Adrenal gland (tissue), 12 donors: Measurements from ENCODE around the gene IFT27. TPM values are rescaled to one million over a fixed set of nuclear protein-coding genes. Genes with fewer than 3 reads are reported as not detected.

ENCODE experiments used
- DNase-seq, 7 donors: peaks; one replicate each; pipeline ENCODE4 v3.0.0-alpha.2; 2019 to 2020
- H3K27ac ChIP-seq, 5 donors: fragments of 200-600 bp; sonication (generic) in 4 of 5; 1 replicate in 3 of 5; 2 replicates in 2 of 5; pipeline versions ENCODE4 v1.5.1 to v1.8.0; 2016 to 2020; ENCODE audit warnings: mild to moderate bottlenecking in 1 of 5
- H3K27me3 ChIP-seq: fragments of 200-600 bp; 2 replicates; pipeline ENCODE4 v1.8.0; 2021
- H3K36me3 ChIP-seq, 2 donors: fragments of 200-600 bp; replicated peaks in 1 of 2; 1 replicate in 1 of 2; 2 replicates in 1 of 2; pipeline versions ENCODE4 v1.5.1 to v1.8.0; 2018 to 2022
- H3K4me1 ChIP-seq, 2 donors: fragments of 200-600 bp; replicated peaks in 1 of 2; 1 replicate in 1 of 2; 2 replicates in 1 of 2; pipeline versions ENCODE4 v1.5.1 to v1.8.0; 2018 to 2021
- H3K4me3 ChIP-seq, 4 donors: fragments of 200-600 bp; sonication (generic) in 3 of 4; one replicate each; pipeline ENCODE4 v1.5.1; 2016 to 2018
- H3K9me3 ChIP-seq, 3 donors: fragments of 200-600 bp; sonication (generic) in 1 of 3; replicated peaks in 1 of 3; 1 replicate in 2 of 3; 2 replicates in 1 of 3; pipeline versions ENCODE4 v1.5.1 to v1.8.0; 2016 to 2021
- POLR2A ChIP-seq, 2 donors: fragments of 450-650 bp; IDR thresholded peaks; one replicate each; pipeline ENCODE4 v1.6.1; 2017; ENCODE audit warnings: antibody characterized with exemption in 2 of 2, mild to moderate bottlenecking in 2 of 2, moderate library complexity in 1 of 2
- WGBS, 4 donors: extraction: QIAGEN DNeasy Blood & Tissue Kit in 2 of 4; methylation state at CpG; one replicate each; pipeline versions ENCODE4 v1.1.5 to v1.1.7; 2013 to 2017; 5-methylcytosine and 5-hydroxymethylcytosine counted together
- intact Hi-C, 2 donors: fragments of 100-400 bp; cut with DNase I; formaldehyde crosslinking; loops; one replicate each; pipeline versions ENCODE4 v1.14.1 to v1.15.0; 2022 to 2023
- polyA plus RNA-seq, 3 donors: library from polyadenylated mRNA; stranded (reverse); fragments of 200-250 nt in 2 of 3; fragments of 350-450 nt in 1 of 3; fragmentation: Illumina TruSeq in 1 of 3; extraction: RNeasy Lipid Tissue Mini Kit (QIAGEN cat#74804) in 1 of 3; gene quantifications; one replicate each; pipeline ENCODE4 v1.2.3, GENCODE V29; 2013 to 2014
- total RNA-seq, 9 donors: library from RNA; depleted of rRNA in 4 of 9; stranded (reverse); fragments of >200 nt in 4 of 9; fragments of 120-200 nt in 1 of 9; fragmentation: NEBNext Ultra II Directional in 1 of 9; extraction: Animal tissue kit (Norgen Biotek cat#: 25700) in 1 of 9; gene quantifications; one replicate each; pipeline versions ENCODE4 v1.1.0 to v1.2.4, GENCODE V29; 2013 to 2023
- TF ChIP-seq, protein P1 (sequence below), 6 experiments: fragments of 450-650 bp in 4 of 6; fragments of 200-600 bp in 2 of 6; sonication (generic) in 1 of 6; IDR thresholded peaks; 1 replicate in 5 of 6; 2 replicates in 1 of 6; pipeline versions ENCODE4 v1.5.1 to v1.8.0; 2016 to 2021; ENCODE audit warnings: antibody characterized with exemption in 6 of 6, mild to moderate bottlenecking in 2 of 6, moderate library complexity in 1 of 6
- donor health status: healthy with polysubstance abuse.
- donor health status: Bipolar disorder and iron deficiency.
- donor health status: DM: yes; HTN: yes; CAD: no.
- donor health status: DM: no; HTN: no; CAD: no.
- donor health status: DM: no; HTN: no; CAD: no.
- donor health status: DM: yes; HTN: yes; CAD: no.

The IFT27 gene
- total and polyA plus RNA-seq, 12 donors: 9.4 to 78.4 (median 37.7) TPM

- Histone ChIP-seq H3K9me3 (no peaks in the 10 kb centered on the region), H3K4me1 (peaks cover 8 to 12% of the 10 kb centered on the region in 2 donors), H3K4me3 (peak overlapping the region in 1 of 4 donors; percentile 38), H3K27me3 (no peaks in the 10 kb centered on the region), H3K36me3 (no peaks in the 10 kb centered on the region), H3K27ac (no peak overlapping the region)
- TF ChIP-seq, protein P1, sequence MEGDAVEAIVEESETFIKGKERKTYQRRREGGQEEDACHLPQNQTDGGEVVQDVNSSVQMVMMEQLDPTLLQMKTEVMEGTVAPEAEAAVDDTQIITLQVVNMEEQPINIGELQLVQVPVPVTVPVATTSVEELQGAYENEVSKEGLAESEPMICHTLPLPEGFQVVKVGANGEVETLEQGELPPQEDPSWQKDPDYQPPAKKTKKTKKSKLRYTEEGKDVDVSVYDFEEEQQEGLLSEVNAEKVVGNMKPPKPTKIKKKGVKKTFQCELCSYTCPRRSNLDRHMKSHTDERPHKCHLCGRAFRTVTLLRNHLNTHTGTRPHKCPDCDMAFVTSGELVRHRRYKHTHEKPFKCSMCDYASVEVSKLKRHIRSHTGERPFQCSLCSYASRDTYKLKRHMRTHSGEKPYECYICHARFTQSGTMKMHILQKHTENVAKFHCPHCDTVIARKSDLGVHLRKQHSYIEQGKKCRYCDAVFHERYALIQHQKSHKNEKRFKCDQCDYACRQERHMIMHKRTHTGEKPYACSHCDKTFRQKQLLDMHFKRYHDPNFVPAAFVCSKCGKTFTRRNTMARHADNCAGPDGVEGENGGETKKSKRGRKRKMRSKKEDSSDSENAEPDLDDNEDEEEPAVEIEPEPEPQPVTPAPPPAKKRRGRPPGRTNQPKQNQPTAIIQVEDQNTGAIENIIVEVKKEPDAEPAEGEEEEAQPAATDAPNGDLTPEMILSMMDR (IDR thresholded peaks at IDR 0.05): no peak
- no peak for TF ChIP-seq POLR2A (IDR thresholded peaks at IDR 0.05)
- intact Hi-C loops: loop anchor here in 1 of 2 donors (5.0 kb wide), 1 partner anchor 229 kb away; no protein-coding TSS in a partner anchor
- peak in 1 of 7 donors; percentile 34 for DNase-seq
- WGBS, 4 donors: 66 to 71% (median 70%) methylated on average over 12 of the region's 12 CpGs
Observed at GRCh38 chr22:36776722-36777121, 803 bp upstream of the IFT27 start.

GRCh38 chr22:36775586-36775963, 344 bp downstream of the IFT27 start:
- DNase-seq: peak; percentile 37 to 72 (median 43)
- no peaks in the 10 kb centered on the region for H3K9me3 ChIP-seq
- TF ChIP-seq POLR2A (IDR thresholded peaks at IDR 0.05): no peak
- TF ChIP-seq, protein P1 (IDR thresholded peaks at IDR 0.05): no peak
- no peaks in the 10 kb centered on the region for H3K27me3 ChIP-seq
- WGBS, 4 donors: 0% methylated on average over 6 to 23 of the region's 23 CpGs
- peak overlapping the region in 3 of 5 donors; percentile 70 to 90 (median 76) for H3K27ac ChIP-seq
- peaks cover 8 to 9% of the 10 kb centered on the region in 2 donors for H3K4me1 ChIP-seq
- intact Hi-C loops: loop anchor here in 1 of 2 donors (5.0 kb wide), 1 partner anchor 228 kb away; no protein-coding TSS in a partner anchor
- no peaks in the 10 kb centered on the region for H3K36me3 ChIP-seq
- peak overlapping the region in 3 of 4 donors; percentile 13 to 94 (median 71) for H3K4me3 ChIP-seq

GRCh38 chr22:36773935-36774334, 2.0 kb downstream of the IFT27 start:
- 68 to 81% (median 70%) methylated on average over 3 of the region's 3 CpGs for WGBS, 4 donors
- TF ChIP-seq POLR2A (IDR thresholded peaks at IDR 0.05): no peak
- TF ChIP-seq, protein P1 (IDR thresholded peaks at IDR 0.05): peak; percentile 15 to 52 (median 42)
- intact Hi-C loops: no loop called here
- H3K9me3 ChIP-seq: no peaks in the 10 kb centered on the region
- no peaks in the 10 kb centered on the region for H3K27me3 ChIP-seq
- H3K27ac ChIP-seq: no peak overlapping the region
- DNase-seq: peak in 2 of 7 donors; percentile 1 to 31
- no peak overlapping the region for H3K4me3 ChIP-seq
- peaks cover 8 to 9% of the 10 kb centered on the region in 2 donors for H3K4me1 ChIP-seq
- H3K36me3 ChIP-seq: no peaks in the 10 kb centered on the region

DNA sequence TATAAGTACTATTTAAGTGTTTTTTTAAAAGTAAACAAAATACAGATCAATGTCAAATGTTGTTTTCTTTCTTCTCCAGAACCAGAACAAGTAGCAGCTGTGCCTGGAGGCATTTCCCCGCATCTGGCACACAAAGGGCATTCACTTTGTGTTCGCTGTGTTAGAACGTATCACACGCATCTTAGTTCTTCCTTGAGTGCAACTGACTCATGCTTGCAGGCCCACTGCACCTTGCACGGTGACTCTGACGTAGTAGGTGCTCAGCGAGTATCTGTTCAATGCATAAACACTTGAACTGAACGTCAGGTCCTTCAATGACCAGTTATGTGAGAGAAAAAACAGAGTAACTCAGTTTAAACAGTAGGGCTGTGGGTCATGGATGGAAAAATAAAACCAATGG, 3.5 kb downstream of the IFT27 start:
- Histone ChIP-seq H3K27ac (no peak overlapping the region), H3K36me3 (no peaks in the 10 kb centered on the region), H3K4me1 (peaks cover 8 to 9% of the 10 kb centered on the region in 2 donors), H3K4me3 (no peak overlapping the region), H3K27me3 (no peaks in the 10 kb centered on the region), H3K9me3 (no peaks in the 10 kb centered on the region)
- no peak for TF ChIP-seq POLR2A (IDR thresholded peaks at IDR 0.05)
- TF ChIP-seq, protein P1 (IDR thresholded peaks at IDR 0.05): no peak
- peak in 1 of 7 donors; percentile 1 for DNase-seq
- 82 to 92% (median 91%) methylated on average over 8 of the region's 8 CpGs for WGBS, 4 donors
- intact Hi-C loops: no loop called here
